Sigmoid colon (tissue), 7 donors: ENCODE data around the gene ACTBL2. TPM values are rescaled to one million over a fixed set of nuclear protein-coding genes. Genes with fewer than 3 reads are reported as not detected.

Source experiments
- DNase-seq: peaks from one replicate; pipeline ENCODE4 v3.0.0-alpha.2; 2019
- H3K27ac ChIP-seq, 4 donors: fragments of 200-600 bp; sonication (generic); one replicate each; pipeline ENCODE4 v1.5.1; 2016 to 2019; ENCODE audit warnings: mild to moderate bottlenecking in 1 of 4
- H3K27me3 ChIP-seq, 3 donors: fragments of 200-600 bp; sonication (generic); one replicate each; pipeline ENCODE4 v1.5.1; 2019; ENCODE audit warnings: mild to moderate bottlenecking in 1 of 3
- H3K36me3 ChIP-seq, 4 donors: fragments of 200-600 bp; sonication (generic); one replicate each; pipeline ENCODE4 v1.5.1; 2016 to 2019
- H3K4me1 ChIP-seq, 4 donors: fragments of 200-600 bp; sonication (generic); one replicate each; pipeline ENCODE4 v1.5.1; 2017 to 2019
- H3K4me3 ChIP-seq, 4 donors: fragments of 200-600 bp; sonication (generic); one replicate each; pipeline ENCODE4 v1.5.1; 2017 to 2019; ENCODE audit warnings: mild to moderate bottlenecking in 2 of 4, moderate library complexity in 1 of 4
- H3K9me3 ChIP-seq, 4 donors: fragments of 200-600 bp in 3 of 4; sonication (generic) in 3 of 4; one replicate each; pipeline versions ENCODE4 v1.5.1 to v1.6.1; 2013 to 2019
- EP300 ChIP-seq, 4 donors: sonication (generic); formaldehyde crosslinking; IDR thresholded peaks; one replicate each; pipeline ENCODE4 v1.6.1; 2017; ENCODE audit warnings: antibody characterized with exemption in 4 of 4
- POLR2A ChIP-seq, 2 donors: fragments of 450-650 bp; IDR thresholded peaks; one replicate each; pipeline ENCODE4 v1.6.1; 2016; ENCODE audit warnings: antibody characterized with exemption in 2 of 2, mild to moderate bottlenecking in 2 of 2, moderate library complexity in 2 of 2
- POLR2AphosphoS5 ChIP-seq, 4 donors: sonication (generic); formaldehyde crosslinking; IDR thresholded peaks; one replicate each; pipeline ENCODE4 v1.6.1; 2017; ENCODE audit warnings: antibody characterized with exemption in 4 of 4
- WGBS, 2 donors: extraction: QIAGEN DNeasy Blood & Tissue Kit; methylation state at CpG; one replicate each; pipeline ENCODE4 v1.1.7; 2013; 5-methylcytosine and 5-hydroxymethylcytosine counted together
- intact Hi-C: fragments of 100-400 bp; cut with DNase I; formaldehyde crosslinking; loops from one replicate; pipeline ENCODE4 v1.15.1; 2023
- polyA plus RNA-seq, 3 donors: library from polyadenylated mRNA; stranded (reverse); fragments of 200-250 nt; gene quantifications; one replicate each; pipeline ENCODE4 v1.2.3, GENCODE V29; 2013
- total RNA-seq, 4 donors: library from RNA; depleted of rRNA; stranded (reverse); fragments of >200 nt; gene quantifications; one replicate each; pipeline ENCODE4 v1.1.0, GENCODE V29; 2016
- TF ChIP-seq, protein P1 (sequence below), 4 experiments: fragments of 450-650 bp in 3 of 4; fragments of 200-600 bp in 1 of 4; IDR thresholded peaks; one replicate each; pipeline ENCODE4 v1.5.1; 2016 to 2019; ENCODE audit warnings: antibody characterized with exemption in 4 of 4, mild to moderate bottlenecking in 3 of 4, moderate library complexity in 2 of 4
- donor health status: healthy with polysubstance abuse.
- donor health status: Bipolar disorder and iron deficiency.
- donor health status: healthy.

Gene ACTBL2
- total and polyA plus RNA-seq, 7 donors = not detected

DNA sequence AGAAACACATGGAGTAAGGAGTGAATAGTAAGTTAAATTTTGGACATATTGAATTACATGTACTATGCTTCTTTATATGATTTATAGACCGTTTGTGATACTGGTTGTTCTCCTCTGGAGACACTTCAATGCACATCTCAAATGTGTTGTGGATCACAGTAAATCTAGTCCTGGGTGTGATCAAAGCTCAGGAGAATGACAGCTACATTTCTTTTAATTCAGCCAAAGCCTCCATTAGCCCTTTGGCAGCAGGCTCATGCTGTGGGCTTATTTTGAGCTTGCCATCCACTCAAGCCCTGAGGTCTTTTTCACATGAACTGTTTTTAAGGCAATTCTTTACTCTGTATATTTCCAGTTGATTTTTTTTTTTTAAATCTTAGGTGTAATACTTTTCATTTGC, 34.6 kb upstream of the ACTBL2 start:
- DNase-seq = no peak
- intact Hi-C loops = no loop called here
- TF ChIP-seq, protein P1, sequence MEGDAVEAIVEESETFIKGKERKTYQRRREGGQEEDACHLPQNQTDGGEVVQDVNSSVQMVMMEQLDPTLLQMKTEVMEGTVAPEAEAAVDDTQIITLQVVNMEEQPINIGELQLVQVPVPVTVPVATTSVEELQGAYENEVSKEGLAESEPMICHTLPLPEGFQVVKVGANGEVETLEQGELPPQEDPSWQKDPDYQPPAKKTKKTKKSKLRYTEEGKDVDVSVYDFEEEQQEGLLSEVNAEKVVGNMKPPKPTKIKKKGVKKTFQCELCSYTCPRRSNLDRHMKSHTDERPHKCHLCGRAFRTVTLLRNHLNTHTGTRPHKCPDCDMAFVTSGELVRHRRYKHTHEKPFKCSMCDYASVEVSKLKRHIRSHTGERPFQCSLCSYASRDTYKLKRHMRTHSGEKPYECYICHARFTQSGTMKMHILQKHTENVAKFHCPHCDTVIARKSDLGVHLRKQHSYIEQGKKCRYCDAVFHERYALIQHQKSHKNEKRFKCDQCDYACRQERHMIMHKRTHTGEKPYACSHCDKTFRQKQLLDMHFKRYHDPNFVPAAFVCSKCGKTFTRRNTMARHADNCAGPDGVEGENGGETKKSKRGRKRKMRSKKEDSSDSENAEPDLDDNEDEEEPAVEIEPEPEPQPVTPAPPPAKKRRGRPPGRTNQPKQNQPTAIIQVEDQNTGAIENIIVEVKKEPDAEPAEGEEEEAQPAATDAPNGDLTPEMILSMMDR (IDR thresholded peaks at IDR 0.05) = no peak
- no peak for TF ChIP-seq POLR2AphosphoS5 (IDR thresholded peaks at IDR 0.05)
- TF ChIP-seq POLR2A (IDR thresholded peaks at IDR 0.05) = no peak
- TF ChIP-seq EP300 (IDR thresholded peaks at IDR 0.05) = no peak
- Histone ChIP-seq H3K27ac (no peak overlapping the region), H3K36me3 (no peaks in the 10 kb centered on the region), H3K4me3 (no peak overlapping the region), H3K9me3 (peaks cover 0 to 2% (median 0%) of the 10 kb centered on the region in 4 donors), H3K27me3 (no peaks in the 10 kb centered on the region), H3K4me1 (no peaks in the 10 kb centered on the region)
- 62 to 88% methylated on average over 1 of the region's 1 CpG for WGBS, 2 donors

- H3K9me3 ChIP-seq = no peaks in the 10 kb centered on the region
- H3K4me1 ChIP-seq = no peaks in the 10 kb centered on the region
- H3K4me3 ChIP-seq = no peak overlapping the region
- H3K27ac ChIP-seq = no peak overlapping the region
- no peak for DNase-seq
- TF ChIP-seq POLR2A (IDR thresholded peaks at IDR 0.05) = no peak
- no peak for TF ChIP-seq EP300 (IDR thresholded peaks at IDR 0.05)
- TF ChIP-seq POLR2AphosphoS5 (IDR thresholded peaks at IDR 0.05) = no peak
- TF ChIP-seq, protein P1 (IDR thresholded peaks at IDR 0.05) = no peak
- 94 to 96% methylated on average over 2 of the region's 2 CpGs for WGBS, 2 donors
- H3K27me3 ChIP-seq = no peaks in the 10 kb centered on the region
- intact Hi-C loops = no loop called here
- H3K36me3 ChIP-seq = no peaks in the 10 kb centered on the region
Observed at GRCh38 chr5:57513785-57514184, 31.2 kb upstream of the ACTBL2 start.

DNA sequence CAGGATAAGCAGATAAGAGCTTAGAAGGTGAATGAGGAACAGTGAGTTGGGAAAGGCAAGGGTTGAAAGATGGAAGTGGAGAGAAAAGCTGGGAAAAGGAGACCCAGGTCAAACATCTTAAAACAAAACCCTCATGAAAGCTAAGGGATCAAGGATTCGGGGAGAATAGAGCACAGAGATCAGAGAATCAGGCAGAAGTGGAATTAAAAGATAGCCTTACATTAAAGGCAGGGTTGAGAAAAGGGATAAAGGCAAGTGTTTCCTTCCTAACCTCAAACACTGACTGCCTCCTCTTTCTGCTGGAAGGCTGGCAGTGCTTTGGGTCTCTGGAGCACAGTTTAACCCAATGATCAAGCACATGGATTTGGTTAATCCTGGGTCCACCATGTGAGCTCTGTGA, 28.7 kb upstream of the ACTBL2 start:
- intact Hi-C loops = no loop called here
- H3K27me3 ChIP-seq = no peaks in the 10 kb centered on the region
- TF ChIP-seq, protein P1 (IDR thresholded peaks at IDR 0.05) = no peak
- no peaks in the 10 kb centered on the region for H3K36me3 ChIP-seq
- H3K9me3 ChIP-seq = no peaks in the 10 kb centered on the region
- no peak overlapping the region for H3K27ac ChIP-seq
- no peak for DNase-seq
- no peaks in the 10 kb centered on the region for H3K4me1 ChIP-seq
- no peak overlapping the region for H3K4me3 ChIP-seq
- WGBS, 2 donors = 72 to 82% methylated on average over 1 of the region's 1 CpG

- Histone ChIP-seq H3K4me1 (no peaks in the 10 kb centered on the region), H3K4me3 (no peak overlapping the region), H3K9me3 (no peaks in the 10 kb centered on the region), H3K27ac (no peak overlapping the region), H3K27me3 (no peaks in the 10 kb centered on the region), H3K36me3 (no peaks in the 10 kb centered on the region)
- DNase-seq = no peak
- WGBS, 2 donors = 76 to 77% methylated on average over 3 of the region's 3 CpGs
- TF ChIP-seq, protein P1 (IDR thresholded peaks at IDR 0.05) = no peak
- TF ChIP-seq POLR2A (IDR thresholded peaks at IDR 0.05) (no peak), POLR2AphosphoS5 (IDR thresholded peaks at IDR 0.05) (no peak), EP300 (IDR thresholded peaks at IDR 0.05) (no peak)
- intact Hi-C loops = no loop called here
Observed at GRCh38 chr5:57509501-57510260, 27.1 kb upstream of the ACTBL2 start.

GRCh38 chr5:57508211-57508610, 25.6 kb upstream of the ACTBL2 start:
- no peaks in the 10 kb centered on the region for H3K36me3 ChIP-seq
- H3K9me3 ChIP-seq = no peaks in the 10 kb centered on the region
- no peak for TF ChIP-seq POLR2A (IDR thresholded peaks at IDR 0.05)
- no peak overlapping the region for H3K4me3 ChIP-seq
- no peaks in the 10 kb centered on the region for H3K27me3 ChIP-seq
- DNase-seq = no peak
- intact Hi-C loops = no loop called here
- WGBS, 2 donors = 87 to 91% methylated on average over 2 of the region's 2 CpGs
- H3K27ac ChIP-seq = no peak overlapping the region
- H3K4me1 ChIP-seq = no peaks in the 10 kb centered on the region
